Erythroblast (primary cell): Measurements from ENCODE around the gene CLCNKB.

Experiments used
- GATA1 ChIP-seq: IDR thresholded peaks from 2 replicates; pipeline ENCODE4 v1.6.1; 2011; ENCODE audit warnings: low read depth, mild to moderate bottlenecking, control low read depth, low read length, moderate library complexity
- POLR2A ChIP-seq: IDR thresholded peaks from 2 replicates; pipeline ENCODE4 v1.6.1; 2011; ENCODE audit warnings: mild to moderate bottlenecking, low read length

DNA sequence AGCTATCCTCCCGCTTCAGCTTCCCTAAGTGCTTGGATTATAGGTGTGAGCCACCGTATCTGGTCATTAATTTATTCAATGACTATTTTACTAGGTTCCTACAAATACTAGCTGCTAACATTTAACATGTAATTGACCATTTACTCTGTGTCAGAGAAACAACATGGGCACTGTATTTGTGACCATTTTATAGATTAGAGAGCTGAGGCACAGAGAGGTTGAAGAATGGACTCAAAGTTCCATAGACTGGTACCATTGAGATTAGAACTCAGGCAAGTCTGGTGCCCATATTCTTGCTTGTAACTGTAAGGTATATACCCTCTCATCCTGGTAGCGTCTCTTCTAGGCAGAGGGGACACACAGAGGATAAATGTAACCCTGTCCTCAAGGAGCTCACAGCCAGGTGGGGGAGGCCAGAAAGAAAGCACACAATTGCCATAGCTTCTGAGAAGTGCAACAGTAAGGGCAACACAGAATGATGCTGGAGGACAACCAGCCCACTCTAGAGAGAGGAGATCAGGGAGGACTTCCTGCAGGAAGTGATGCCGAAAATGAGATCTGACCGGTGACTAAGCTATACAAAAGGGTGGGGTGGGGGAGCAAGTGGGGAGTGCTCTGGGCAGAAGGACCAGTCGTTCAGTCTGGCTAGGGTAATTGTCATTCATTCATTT lies 35.8 kb upstream of the CLCNKB start:
- no peak for TF ChIP-seq POLR2A
- no peak for TF ChIP-seq GATA1
